ENCODE results near the gene NPIPB13.
"Not testable (repeated sequence)": the region's sequence is repeated elsewhere in the genome, so short reads cannot be mapped to it uniquely, and the experiment has no call there.

- not testable (repeated sequence) for TF ChIP-seq CTCF, POLR2A (IDR thresholded peaks at IDR 0.05)
These were observed 34.1 kb upstream of the NPIPB13 start for GRCh38 chr16:30282357-30282756.

All from esophagus squamous epithelium (tissue), 4 donors.